GM10266 (cell line): ENCODE measurements around the gene MYBPH.
A peak's percentile ranks its signal among the peaks of the same experiment; 100 is the strongest.

ENCODE experiments used
- DNase-seq: peaks from one replicate; pipeline ENCODE4 v3.0.0; 2012; ENCODE audit errors: extremely low spot score
- TF ChIP-seq, protein P1 (sequence below): IDR thresholded peaks from 2 replicates; pipeline ENCODE4 v1.5.1; 2012; ENCODE audit warnings: mild to moderate bottlenecking, low read depth; ENCODE audit not compliant: control insufficient read depth, insufficient read depth; ENCODE audit errors: missing control alignments

The MYBPH gene

DNA sequence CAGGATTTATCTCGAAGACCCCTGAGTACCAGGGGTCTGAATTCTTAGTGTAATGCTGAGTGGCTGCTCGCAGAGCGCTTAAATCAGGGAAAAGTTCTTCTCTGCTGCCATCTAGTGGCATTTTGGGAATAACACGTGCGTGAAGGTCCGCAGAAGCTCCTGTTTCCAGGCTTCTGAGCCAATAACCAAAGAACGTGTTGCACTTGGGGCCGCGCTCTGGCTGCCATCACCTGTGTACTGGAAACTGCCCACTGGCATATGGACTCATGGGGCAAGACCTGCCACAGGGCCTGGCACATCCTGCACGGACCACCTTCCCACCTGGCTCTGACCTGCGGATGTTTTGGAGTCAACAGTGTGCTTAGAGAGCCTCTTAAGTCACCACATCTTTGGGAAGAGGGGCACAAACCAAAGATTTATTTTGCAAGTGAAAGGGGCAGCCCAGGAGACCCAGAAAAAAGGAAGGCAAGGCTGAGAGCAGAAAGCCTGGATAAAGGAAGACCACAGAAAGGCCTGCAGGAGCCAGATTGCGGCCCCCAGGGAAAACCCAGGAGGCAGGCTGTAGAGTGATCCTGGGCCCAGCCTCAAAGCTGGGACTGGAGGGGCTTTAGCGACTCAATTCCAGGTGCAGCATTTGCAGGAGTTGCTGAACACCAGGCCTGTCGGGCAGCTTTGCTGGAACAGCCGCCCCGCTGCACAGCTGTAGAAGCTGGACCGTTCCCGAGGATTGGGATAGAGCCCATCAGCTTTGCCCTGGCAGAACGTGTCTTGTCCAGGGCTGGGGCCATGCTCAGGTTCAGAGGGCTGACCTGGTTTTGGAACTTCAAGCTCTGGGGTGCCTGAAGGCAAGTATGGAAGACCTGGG lies 40.9 kb upstream of the MYBPH start:
- TF ChIP-seq, protein P1, sequence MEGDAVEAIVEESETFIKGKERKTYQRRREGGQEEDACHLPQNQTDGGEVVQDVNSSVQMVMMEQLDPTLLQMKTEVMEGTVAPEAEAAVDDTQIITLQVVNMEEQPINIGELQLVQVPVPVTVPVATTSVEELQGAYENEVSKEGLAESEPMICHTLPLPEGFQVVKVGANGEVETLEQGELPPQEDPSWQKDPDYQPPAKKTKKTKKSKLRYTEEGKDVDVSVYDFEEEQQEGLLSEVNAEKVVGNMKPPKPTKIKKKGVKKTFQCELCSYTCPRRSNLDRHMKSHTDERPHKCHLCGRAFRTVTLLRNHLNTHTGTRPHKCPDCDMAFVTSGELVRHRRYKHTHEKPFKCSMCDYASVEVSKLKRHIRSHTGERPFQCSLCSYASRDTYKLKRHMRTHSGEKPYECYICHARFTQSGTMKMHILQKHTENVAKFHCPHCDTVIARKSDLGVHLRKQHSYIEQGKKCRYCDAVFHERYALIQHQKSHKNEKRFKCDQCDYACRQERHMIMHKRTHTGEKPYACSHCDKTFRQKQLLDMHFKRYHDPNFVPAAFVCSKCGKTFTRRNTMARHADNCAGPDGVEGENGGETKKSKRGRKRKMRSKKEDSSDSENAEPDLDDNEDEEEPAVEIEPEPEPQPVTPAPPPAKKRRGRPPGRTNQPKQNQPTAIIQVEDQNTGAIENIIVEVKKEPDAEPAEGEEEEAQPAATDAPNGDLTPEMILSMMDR = peak; percentile 86
- peak; percentile 70 for DNase-seq

DNA sequence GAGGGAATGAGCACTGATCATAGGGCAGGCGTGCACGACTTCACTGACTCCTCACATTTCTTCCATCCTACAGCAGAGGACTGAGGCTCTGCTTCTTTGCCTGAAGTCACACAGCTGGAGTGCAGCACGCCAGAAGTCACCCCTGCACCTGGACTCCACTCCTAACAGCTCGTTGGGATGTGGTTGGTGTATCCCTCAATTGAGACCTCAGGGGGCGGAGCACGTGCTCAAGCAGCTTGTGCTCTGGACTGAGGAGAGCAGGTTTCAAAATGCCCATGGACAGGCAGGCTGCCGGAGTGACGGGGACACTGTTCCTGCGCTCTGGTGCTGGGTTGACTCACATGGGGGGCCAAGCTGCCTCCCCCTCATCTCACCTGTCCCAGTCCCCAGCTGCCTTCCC lies 39.9 kb upstream of the MYBPH start:
- no peak for DNase-seq

DNA sequence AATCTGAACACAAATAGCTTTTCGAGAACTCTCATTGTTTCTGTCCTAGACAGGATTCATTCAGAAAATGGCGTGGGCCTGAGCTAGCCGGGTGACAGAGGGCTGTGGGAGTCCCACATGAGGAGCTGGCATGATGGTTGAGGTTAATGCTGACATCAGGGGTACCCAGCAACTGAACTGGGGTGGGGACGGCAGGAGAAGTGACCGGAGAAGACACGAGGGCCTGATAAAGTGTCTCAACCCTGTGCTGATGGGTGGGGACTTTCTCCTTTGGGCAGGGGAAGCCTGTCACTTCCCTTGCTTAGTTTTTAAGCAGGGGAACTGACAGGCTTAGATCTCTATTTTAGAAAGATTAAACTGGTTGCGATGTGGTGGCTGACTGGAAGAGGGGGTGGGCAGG lies 39.2 kb upstream of the MYBPH start:
- no peak for DNase-seq
- TF ChIP-seq, protein P1 = no peak

More for the DNA sequence above, 39.9 kb upstream of the MYBPH start:
- TF ChIP-seq, protein P1 = no peak

DNA sequence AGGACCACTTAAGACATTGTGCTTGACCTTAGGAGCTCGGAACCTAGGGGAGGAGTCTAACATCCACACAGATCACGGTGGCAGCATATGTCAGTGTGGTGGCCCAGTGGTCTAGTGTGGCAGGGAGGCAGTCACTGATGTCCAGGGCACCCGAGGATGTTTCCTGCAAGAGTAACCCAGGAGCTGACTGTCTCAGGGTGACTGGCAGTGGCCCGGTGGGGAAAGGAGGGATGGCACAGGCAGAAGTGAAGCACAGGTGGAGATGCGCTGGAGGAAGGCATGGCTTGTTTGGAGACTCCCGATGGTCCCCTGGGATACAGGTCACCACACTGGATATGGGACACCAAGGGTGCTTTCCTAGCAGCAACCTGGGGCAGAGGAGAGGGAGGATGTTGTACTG lies 37.5 kb upstream of the MYBPH start:
- DNase-seq = no peak
- TF ChIP-seq, protein P1 = no peak

DNA sequence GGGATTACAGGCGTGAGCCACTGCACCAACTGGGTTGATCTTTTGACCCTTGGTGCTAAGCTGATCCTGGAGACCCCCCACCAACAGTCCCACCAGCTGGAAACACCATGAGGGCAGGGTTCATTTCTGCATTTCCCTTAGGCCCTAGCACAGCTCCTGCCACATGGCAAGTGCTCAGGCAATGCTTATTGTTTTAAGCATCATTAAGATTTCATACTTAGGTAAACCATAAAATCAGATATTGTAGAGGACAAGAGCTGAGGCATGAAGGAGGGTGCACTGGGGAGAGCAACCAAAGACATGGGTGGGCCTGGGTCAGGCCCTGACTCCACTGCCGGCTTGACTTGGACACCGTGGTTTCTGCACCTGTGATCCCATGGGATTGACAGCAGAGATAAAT lies 36.2 kb upstream of the MYBPH start:
- TF ChIP-seq, protein P1 = no peak
- DNase-seq = no peak

DNA sequence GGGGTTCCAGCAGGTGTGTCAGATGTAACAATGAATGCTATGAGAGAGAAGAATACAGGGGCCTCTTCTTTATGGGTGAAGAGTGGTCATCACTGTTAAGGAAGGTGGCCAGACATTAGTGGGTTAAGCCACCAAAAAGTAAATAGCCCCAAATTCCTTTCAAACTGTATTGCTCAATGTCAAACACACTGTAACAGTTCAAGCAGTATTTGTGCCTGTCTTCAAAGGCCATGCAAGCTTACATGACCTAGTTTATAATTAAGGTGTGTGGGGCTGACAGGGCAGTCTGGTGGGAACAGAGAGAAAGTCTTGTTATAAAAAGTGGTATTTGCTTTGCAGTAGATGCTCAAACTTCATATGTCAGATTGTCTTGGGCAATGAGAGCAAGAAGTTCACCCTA lies 35.4 kb upstream of the MYBPH start:
- DNase-seq = no peak
- TF ChIP-seq, protein P1 = no peak

DNA sequence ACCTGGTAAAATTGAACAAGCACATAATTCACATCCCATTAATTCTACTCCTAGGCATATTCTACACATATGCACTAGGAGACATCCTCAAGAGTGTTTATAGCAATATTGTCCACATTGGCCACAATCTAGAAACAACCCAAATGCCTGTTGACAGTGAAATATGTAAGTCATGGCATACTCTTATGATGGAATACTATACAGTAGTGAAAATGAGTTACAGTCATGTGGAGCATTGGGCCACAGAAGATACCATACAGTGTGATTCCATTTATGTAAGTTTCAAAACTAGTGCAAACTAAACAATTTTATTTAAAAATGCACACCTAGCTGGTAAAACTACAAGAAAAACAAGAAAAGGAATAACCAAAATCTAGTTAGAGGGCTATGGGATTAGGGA lies 34.7 kb upstream of the MYBPH start:
- TF ChIP-seq, protein P1 = no peak
- DNase-seq = no peak
